Measurements from ENCODE around the gene ZNF892. TPM values are rescaled to one million over a fixed set of nuclear protein-coding genes. Genes with fewer than 3 reads are reported as not detected.

Gene ZNF892
- total RNA-seq, 2 experiments from 2014 or later = 2.9 to 3.3 TPM

DNA sequence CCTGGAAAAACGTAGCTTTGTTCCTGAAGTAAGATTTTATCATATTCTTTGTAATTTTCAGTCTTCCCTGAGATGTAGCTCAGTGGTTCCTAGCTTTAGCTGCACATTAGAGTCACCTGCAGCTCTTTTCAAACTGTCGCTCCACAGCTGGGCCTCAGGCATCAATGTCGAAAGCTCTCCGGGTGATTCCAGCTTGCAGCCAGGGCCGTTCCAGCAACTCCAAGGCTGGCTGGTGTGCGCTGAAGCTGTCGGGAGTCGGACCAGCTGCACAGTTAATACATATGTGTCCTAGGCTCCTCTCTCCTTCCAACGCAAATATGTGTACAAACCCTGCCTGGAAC is 42.3 kb upstream of the ZNF892 start:
- intact Hi-C loops (cut with micrococcal nuclease) = loop anchor here (10.0 kb wide), 1 partner anchor 90 kb away; no protein-coding TSS in a partner anchor
- peaks cover 8% of the 10 kb centered on the region for H3K36me3 Mint-ChIP-seq (ENCODE audit: low read depth)
- TF ChIP-seq, protein P1, sequence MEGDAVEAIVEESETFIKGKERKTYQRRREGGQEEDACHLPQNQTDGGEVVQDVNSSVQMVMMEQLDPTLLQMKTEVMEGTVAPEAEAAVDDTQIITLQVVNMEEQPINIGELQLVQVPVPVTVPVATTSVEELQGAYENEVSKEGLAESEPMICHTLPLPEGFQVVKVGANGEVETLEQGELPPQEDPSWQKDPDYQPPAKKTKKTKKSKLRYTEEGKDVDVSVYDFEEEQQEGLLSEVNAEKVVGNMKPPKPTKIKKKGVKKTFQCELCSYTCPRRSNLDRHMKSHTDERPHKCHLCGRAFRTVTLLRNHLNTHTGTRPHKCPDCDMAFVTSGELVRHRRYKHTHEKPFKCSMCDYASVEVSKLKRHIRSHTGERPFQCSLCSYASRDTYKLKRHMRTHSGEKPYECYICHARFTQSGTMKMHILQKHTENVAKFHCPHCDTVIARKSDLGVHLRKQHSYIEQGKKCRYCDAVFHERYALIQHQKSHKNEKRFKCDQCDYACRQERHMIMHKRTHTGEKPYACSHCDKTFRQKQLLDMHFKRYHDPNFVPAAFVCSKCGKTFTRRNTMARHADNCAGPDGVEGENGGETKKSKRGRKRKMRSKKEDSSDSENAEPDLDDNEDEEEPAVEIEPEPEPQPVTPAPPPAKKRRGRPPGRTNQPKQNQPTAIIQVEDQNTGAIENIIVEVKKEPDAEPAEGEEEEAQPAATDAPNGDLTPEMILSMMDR (IDR thresholded peaks at IDR 0.05) = no peak
- POLR2A ChIA-PET = interaction anchor here (0.6 to 2.0 kb wide), 6 partner anchors 10 to 140 kb away, joined by 3 to 10 read pairs (median 4); partner anchors contain the start of genes MAL and MRPS5
- peak; percentile 14 for ATAC-seq
- peaks cover 28% of the 10 kb centered on the region for H3K4me1 Mint-ChIP-seq (ENCODE audit: low read depth)
- H3K4me3 Mint-ChIP-seq = peak overlapping the region; percentile 100
- CTCF ChIA-PET = interaction anchor here (1.0 to 3.0 kb wide), 7 partner anchors 10 to 238 kb away, joined by 3 to 16 read pairs (median 5); partner anchors contain the start of genes FAHD2A and MRPS5
- no peak for DNase-seq
- peak overlapping the region; percentile 96 for H3K27ac Mint-ChIP-seq
- no peaks in the 10 kb centered on the region for H3K9me3 Mint-ChIP-seq
- H3K27me3 Mint-ChIP-seq = no peaks in the 10 kb centered on the region

DNA sequence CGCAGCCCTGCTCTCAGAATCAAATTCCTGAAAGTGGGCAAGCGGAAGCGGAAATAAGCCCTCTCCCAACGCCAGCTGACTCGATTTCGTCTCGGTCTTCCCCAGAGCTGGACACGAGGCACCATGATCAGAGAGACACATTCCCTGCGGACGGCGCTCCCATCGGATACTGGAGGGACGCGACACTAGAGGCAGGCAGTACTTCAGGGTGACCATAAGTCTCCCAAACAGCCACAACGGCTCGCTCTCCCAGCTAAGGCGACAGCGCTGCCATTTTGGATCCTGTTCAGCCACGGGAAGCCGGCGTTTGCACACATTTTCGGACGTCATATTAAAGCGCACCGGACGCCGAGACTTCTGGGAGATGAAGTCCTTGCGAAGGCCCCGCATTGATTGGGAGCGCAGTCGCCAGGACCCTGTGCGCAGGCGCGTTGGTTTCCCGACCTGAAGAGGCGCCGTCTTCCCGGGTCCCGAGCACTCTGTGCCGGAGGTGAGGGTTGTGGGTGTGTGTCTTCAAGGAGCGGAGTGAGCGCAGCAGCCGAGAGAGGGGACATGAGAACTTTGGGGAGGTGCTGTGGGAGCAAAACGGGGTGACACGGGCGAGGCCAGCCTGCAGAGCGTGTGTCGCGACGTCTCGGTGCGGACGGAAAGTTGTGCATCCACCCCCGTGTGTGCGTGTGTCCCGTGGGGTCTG is 41.8 kb upstream of the ZNF892 start, which contains the start of gene ZNF2:
TSS of gene ZNF2 (plus strand) at position 439 of the 694 bp plus-strand sequence. CDS start 10,418 bp downstream, outside the sequence.
- peak within 1 kb of the TSS; percentile 100 for H3K4me3 Mint-ChIP-seq
- H3K4me1 Mint-ChIP-seq (ENCODE audit: low read depth) = peaks cover 23% of the 10 kb centered on the region
- ChIA-PET CTCF (interaction anchor here (0.6 to 3.0 kb wide), 8 partner anchors 9 to 237 kb away, joined by 3 to 16 read pairs (median 4); partner anchors contain the start of genes FAHD2A and MRPS5), POLR2A (interaction anchor here (0.6 to 2.0 kb wide), 6 partner anchors 9 to 140 kb away, joined by 3 to 10 read pairs (median 4); partner anchors contain the start of genes MAL and MRPS5)
- TF ChIP-seq, protein P1 (IDR thresholded peaks at IDR 0.05) = no peak
- H3K36me3 Mint-ChIP-seq (ENCODE audit: low read depth) = peaks cover 8% of the 10 kb centered on the region
- ATAC-seq (peak; percentile 94), DNase-seq (peak; percentile 98)
- H3K27ac Mint-ChIP-seq = peak within 1 kb of the TSS; percentile 96
- intact Hi-C loops (cut with micrococcal nuclease) = loop anchor here (10.0 kb wide), 1 partner anchor 91 kb away; no protein-coding TSS in a partner anchor
- H3K9me3 Mint-ChIP-seq = no peaks in the 10 kb centered on the region
- H3K27me3 Mint-ChIP-seq = no peaks in the 10 kb centered on the region

DNA sequence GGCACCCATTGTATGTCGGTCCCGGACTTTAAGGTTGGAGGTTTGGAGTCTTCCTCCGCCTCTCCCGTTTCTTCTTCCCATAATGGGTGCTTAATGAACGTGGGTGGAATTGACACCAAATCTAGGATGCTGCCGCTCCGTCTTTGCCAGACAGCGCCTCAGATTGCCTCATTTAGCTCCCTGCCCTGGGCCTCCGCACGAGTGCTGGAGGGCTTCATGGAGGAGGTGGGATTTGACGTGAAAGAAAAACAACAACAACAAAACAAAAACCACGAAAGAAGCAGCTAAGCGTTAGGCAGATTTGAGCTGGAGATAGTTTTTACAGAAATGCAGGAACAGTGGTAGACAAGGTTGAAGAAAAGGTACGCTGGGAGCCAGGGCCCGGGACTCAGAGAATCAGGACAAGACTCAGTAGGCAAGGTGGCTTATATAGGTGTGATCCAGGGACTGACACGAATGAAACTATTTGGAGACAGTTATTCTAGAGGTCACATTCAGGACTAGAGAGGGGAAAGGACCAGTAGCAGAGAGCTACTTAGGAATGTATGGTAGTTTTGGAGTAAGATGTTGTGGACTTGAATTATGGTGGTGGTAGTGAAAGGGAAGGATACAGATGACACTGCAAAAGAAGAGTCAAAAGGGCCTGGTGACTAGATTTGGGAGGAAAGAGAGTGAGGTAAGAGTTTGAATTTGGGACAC is 41.1 kb upstream of the ZNF892 start:
- H3K27ac Mint-ChIP-seq = peak overlapping the region; percentile 96
- no peak for ATAC-seq
- CTCF ChIA-PET = interaction anchor here (0.6 to 3.0 kb wide), 5 partner anchors 11 to 88 kb away, joined by 3 to 16 read pairs (median 5); partner anchors contain the start of gene MRPS5
- H3K4me3 Mint-ChIP-seq = peak overlapping the region; percentile 100
- DNase-seq = no peak
- H3K27me3 Mint-ChIP-seq = no peaks in the 10 kb centered on the region
- intact Hi-C loops (cut with micrococcal nuclease) = loop anchor here (10.0 kb wide), 1 partner anchor 91 kb away; no protein-coding TSS in a partner anchor
- peaks cover 9% of the 10 kb centered on the region for H3K36me3 Mint-ChIP-seq (ENCODE audit: low read depth)
- POLR2A ChIA-PET = interaction anchor here (0.9 to 2.0 kb wide), 5 partner anchors 12 to 141 kb away, joined by 3 to 10 read pairs (median 5); partner anchors contain the start of genes MAL and MRPS5
- H3K4me1 Mint-ChIP-seq (ENCODE audit: low read depth) = peaks cover 23% of the 10 kb centered on the region
- H3K9me3 Mint-ChIP-seq = no peaks in the 10 kb centered on the region
- TF ChIP-seq, protein P1 (IDR thresholded peaks at IDR 0.05) = no peak

DNA sequence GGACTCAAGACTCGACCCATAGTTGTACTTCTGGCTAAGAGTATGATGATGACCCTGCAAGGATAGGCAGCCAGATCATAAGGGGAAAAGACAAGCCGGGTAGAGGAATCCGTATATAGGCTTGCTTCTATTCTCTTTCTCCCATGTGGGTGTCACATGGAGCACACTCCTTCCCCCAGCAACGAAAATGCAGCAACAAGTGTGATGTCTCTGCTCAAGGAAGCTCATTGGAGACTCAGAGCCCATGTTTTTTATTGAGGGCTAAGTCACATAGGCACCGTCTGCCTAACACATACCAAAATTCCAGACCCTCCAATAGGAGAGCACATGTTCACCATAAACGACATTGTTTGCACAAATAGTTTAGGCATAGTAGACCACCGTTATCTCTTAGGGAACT is 35.4 kb upstream of the ZNF892 start:
- Mint-ChIP-seq H3K4me1 (ENCODE audit: low read depth) (peaks cover 6% of the 10 kb centered on the region), H3K27ac (no peak overlapping the region)
- CTCF ChIA-PET = interaction anchor here (1.0 kb wide), 1 partner anchor 185 kb away, joined by 3 read pairs; no protein-coding TSS in a partner anchor

More for the DNA sequence above, 35.4 kb upstream of the ZNF892 start:
- DNase-seq (no peak), ATAC-seq (no peak)
- POLR2A ChIA-PET = no interaction called here
- H3K4me3 Mint-ChIP-seq = no peak overlapping the region
- TF ChIP-seq, protein P1 (IDR thresholded peaks at IDR 0.05) = no peak
- no peaks in the 10 kb centered on the region for H3K27me3 Mint-ChIP-seq
- H3K9me3 Mint-ChIP-seq = no peaks in the 10 kb centered on the region
- peaks cover 11% of the 10 kb centered on the region for H3K36me3 Mint-ChIP-seq (ENCODE audit: low read depth)
- intact Hi-C loops (cut with micrococcal nuclease) = no loop called here

Data from activated CD8-positive, alpha-beta T cell treated with anti-CD3 and anti-CD28 coated beads for 36 hours (primary cell).